HS-27A (cell line): ENCODE measurements around the gene MYT1.
"Not testable (repeated sequence)": the region's sequence is repeated elsewhere in the genome, so short reads cannot be mapped to it uniquely, and the experiment has no call there.

Source experiments
- DNase-seq: peaks from one replicate; pipeline ENCODE4 v3.0.0-alpha.2; 2012; ENCODE audit warnings: low read depth, missing footprints

The MYT1 gene

DNA sequence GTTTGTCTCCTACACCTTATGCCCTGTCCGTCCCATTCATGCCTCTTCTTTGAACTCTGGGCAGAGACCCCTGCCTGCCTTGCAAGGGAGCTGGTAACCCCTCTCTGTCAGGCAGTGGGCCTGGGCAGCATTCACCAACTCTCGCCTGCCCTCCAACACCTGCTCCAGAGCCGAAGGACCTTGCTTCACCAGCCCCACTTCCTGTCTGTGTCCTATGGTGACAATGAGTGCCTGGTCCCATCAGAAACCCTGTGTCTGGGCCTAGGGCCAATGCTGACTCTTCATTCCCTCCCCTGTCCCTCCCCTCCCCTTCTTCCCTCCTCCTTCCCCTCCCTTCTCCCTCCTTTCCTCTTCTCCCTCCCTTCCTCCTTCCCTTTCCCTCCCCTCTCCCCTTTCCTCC, 68.5 kb downstream of the MYT1 start:
- no peak for DNase-seq

DNA sequence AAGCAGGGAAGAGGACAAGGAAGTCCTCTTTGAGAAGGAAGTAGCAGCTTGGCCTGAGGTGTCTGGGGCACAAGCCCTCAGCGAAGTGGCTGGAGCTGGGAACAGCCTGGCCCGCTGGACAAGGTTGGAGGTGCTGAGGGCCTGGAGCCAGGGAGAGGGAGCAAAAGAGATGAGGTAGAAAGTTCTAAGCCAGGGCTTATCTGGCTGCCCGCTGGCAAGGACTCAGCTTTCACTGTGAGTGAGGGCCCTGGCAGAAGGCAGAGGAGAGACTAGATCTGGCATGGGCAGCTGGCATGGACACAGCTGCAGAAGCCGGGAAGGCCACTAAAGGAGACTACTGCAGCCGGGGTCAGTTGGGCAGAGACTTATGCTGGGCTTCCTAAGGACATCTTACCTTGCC, 69.5 kb downstream of the MYT1 start:
- no peak for DNase-seq

DNA sequence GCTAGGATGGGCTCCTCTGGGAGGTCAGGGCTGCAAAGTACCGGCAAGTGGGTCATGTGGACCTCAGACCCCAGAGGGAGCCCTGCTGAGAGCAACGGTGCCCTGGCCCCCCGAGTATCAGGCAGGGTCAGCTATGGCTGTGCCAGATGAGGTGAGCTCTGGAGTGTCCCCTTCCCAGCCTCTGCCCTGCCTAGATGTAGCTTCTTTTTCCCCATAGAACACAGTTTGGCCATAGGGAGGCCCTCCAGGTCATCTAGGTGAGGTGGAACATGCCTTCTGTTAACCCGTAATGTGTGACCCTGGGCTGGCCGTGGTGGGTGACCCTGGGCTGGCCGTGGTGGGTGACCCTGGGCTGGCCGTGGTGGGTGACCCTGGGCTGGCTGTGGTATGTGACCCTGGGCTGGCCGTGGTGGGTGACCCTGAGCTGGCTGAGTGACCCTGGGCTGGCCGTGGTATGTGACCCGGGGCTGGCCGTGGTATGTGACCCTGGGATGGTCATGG, 70.1 kb downstream of the MYT1 start:
- DNase-seq = no peak

DNA sequence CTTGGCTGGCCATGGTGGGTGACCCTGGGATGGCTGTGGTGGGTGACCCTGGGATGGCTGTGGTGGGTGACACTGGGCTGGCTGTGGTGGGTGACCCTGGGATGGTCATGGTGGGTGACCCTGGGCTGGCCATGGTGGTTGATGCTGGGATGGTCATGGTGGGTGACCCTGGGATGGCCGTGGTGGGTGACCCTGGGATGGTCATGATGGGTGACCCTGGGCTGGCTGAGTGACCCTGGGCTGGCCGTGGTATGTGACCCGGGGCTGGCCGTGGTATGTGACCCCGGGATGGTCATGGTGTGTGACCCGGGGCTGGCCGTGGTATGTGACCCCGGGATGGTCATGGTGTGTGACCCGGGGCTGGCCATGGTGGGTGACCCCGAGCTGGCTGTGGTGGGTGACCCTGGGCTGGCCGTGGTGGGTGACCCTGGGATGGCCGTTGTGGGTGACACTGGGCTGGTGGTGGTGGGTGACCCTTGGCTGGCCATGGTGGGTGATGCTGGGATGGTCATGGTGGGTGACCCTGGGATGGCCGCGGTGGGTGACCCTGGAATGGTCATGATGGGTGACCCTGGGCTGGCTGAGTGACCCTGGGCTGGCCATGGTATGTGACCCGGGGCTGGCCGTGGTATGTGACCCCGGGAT, 70.8 kb downstream of the MYT1 start:
- DNase-seq = not testable (repeated sequence)

DNA sequence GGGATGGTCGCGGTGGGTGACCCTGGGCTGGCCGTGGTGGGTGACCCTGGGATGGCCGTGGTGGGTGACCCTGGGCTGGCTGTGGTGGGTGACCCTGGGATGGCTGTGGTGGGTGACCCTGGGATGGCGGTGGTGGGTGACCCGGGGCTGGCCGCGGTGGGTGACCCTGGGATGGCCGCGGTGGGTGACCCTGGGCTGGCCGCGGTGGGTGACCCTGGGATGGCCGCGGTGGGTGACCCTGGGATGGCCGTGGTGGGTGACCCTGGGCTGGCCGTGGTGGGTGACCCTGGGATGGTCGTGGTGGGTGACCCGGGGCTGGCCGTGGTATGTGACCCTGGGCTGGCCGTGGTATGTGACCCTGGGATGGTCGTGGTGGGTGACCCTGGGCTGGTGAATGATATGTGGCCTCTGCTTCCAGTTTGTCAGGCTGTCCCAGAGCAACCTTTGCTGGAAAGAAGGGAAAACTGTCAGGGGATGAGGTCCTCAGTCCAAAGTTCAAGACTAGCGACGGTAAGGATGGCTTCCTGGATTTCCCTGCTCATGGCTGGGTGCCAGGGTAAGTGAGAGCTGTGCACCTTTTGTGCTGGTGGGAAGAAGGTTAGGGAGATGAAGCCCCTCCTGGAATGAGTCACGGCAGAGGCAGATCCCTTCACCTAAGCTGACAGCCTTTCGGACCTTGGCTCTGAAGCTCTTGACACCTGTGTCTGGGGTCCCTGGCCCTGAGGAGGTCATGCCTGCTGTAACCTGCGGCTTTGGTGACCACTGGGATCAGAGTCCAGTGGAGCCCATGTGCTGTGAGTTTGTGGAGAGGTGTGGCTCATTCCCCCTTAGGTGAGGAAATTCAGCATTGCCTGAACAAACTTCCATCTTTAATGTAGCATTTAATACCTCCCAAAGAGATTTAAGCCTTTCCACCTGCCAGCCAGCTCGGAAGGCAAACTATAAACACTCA, 72.2 kb downstream of the MYT1 start:
- no peak for DNase-seq

DNA sequence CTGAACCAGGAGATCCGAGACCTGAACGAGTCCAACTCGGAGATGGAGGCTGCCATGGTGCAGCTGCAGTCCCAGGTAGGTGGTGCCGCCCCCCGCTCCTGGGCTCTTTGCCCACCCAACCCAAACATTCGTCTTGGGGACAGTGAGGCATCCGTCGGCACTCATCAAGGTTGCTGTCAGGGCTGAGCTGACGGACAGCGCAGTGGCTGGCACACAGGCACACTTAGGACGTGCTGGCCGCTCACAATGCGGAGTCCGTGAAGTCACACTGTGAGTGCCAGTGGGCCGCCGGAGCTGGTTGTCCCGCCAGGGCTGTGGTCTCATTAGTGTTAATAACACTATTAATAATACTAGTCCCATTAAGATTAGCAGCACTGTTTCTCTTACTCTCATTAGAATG, 73.1 kb downstream of the MYT1 start:
- no peak for DNase-seq

DNA sequence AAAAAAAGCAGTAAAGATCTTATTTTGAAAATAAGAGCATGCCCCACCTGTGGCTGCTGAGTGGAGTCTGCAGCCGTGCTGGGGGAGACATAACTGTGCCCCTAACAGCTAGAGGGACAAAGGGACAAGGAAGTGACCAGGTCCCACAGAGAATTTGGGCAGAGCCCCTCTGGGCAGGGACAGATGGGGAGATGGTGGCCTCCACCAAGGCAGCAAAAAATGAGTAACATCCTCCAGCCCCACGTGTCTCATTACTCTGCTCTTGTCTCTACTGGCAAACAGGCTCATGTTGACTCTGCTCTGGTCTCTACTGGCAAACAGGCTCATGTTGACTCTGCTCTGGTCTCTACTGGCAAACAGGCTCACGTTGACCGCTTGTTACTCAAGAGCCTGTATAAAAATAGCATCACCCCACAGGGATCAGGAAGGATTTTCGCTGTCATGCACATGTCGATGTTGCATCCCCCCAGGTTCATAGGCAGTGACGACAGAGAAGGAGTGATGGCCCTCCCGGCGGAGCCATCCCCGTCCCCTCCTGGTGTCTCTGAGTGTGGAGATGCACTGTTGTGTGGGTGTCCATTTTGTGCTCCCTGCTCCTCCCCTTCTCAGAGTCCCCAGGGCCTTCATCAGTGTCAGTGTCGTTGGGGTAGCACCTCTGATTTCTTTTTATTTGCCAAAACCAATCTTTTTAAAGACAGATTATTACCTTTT, 74.0 kb downstream of the MYT1 start:
- DNase-seq = no peak

DNA sequence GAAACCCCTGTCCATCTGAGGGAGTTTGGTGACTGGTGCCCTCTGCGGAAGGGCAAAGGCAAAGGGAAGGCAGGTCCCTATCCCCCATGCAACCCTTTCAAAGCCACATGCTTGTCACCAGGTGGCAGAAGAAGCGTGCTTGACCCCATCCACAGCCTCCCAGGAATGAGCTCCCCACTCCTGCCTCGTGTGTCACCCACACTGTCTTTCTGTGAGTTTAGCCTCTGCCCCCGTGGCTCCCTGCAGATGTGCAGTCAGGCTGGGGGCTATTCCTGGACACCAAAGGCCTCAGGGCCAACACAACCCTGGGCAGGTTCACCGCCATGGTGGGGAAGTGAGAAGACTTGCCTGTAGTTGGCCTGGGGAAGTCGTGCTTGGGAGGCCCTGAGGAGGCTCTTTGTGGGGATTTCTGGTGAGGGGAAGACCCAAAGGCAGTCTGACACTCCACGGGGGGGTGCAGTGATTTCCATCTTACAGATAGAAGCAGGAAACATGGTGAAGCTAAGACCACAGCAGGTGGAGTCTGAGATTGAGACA, 74.7 kb downstream of the MYT1 start:
- DNase-seq = no peak

DNA sequence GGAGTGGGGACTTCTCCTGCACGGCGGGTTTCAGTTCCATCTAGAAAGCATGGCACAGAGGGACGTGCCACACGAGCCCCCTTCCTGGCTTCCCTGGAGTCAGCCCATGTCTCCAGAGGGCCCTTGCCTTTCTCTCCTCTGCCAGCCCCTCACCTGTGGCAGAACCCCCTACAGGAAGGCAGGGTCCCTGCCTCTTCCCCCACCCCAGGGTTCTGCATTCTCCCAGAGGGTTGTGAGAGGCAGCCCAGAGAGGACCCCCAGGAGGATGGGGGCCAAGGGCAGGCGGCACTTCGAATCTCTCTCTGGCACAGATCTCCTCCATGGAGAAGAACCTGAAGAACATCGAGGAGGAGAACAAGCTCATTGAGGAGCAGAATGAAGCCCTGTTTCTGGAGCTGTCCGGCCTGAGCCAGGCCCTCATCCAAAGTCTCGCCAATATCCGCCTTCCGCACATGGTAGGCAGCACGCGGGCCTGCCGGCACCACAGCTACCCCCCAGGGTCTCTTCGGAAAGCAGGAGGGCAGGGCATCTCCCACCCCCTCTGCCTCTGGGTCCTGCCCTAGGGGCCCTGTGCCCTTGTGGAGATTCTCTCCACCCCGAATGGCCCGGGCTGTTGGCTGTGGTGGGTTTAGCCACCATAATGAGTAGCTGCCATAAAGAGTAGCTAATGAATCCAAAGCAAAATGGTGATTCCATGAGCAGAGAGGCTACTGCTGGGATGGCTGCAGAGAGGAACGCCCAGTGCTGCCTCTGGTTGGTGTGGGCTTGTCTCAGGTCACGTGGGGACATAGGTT, 75.4 kb downstream of the MYT1 start:
- no peak for DNase-seq

DNA sequence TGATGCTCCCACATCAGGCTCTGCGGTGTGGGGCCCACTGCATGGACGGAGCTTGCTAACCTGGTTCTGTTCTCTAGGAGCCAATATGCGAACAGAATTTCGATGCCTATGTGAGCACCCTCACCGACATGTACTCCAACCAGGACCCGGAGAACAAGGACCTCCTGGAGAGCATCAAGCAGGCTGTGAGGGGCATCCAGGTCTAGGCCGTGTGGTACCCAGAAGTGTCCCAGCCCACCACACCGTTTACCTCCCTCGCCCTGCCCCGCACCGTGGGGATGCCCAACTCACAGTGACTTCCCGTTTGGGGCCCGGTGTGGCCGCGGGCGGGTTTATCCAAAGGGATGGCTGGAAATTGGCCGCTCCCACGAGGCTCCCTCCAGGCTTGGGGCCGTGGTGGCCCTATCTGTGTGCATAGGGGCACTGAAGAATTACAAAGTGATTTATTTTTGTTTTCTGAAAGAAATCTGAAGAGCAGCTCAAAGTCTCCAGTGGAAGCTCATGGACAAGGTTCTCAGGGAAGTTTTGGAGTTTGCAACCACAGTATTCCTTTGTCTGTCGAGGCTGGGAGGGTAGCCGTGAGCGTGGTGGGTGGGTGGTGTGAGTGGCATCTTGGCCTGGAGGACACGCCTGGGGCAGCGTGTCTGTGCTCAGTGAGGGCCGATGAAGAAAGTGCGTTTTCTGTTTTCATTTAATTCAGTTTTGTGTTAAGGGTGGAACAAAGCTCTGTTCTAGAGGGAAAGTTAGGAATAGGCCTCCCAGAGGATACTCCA, 76.2 kb downstream of the MYT1 start:
- no peak for DNase-seq

DNA sequence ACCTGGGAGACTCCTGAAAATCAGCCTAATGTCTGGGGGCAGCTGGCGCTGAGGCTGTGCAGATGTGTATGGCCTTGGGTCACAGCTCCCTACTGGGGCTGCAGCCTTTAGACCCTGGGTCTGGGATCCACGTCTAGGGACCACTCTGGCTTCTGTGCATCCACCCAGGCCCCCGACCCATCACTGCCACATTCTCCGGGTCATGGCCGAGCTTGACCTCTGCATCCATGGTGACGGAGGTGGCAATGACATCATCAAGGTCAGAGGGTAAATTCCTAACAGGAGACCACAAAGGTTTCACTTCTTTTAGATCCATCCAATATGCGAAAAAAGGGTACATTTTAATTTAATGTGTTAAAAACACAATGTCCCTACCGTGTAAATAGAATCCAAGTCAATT, 76.8 kb downstream of the MYT1 start:
- DNase-seq = no peak

DNA sequence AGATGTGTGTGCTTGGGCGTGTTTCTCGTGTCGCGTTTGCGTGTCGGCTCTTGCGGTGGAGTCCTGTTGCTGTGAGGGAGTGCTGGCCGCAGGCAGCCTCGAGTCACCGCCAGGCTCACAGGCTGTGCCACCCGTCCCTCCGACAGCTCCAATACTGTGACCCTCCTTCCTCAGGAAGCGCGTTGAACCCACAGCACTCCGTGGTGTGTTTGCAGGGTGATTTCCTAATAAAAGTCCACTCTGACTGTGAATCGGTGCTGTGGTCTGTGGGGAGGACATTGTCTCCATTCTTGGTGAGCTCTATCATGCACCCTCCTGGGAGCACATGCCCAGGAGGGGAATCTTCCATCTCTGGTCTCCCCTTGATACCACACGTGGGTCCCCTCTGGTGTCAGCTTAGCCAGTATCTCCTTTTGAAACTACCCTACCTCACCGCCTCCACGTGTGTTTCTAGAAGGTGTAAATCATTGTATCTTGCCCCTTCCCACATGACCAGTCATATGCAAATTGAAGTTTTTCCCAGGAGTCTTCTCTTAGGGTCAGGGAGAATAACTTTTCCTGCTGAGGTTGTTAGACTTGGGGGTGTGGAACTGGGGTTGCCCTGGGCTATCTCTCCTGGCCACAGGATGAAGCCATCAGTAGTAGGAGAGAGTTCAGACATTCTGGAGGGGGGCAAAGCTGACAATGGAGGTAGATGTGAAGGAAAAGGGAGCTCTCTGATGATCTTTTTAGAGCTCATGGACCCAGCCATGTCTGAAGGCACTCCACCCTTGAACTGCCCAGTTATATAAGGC, 77.9 kb downstream of the MYT1 start:
- no peak for DNase-seq

DNA sequence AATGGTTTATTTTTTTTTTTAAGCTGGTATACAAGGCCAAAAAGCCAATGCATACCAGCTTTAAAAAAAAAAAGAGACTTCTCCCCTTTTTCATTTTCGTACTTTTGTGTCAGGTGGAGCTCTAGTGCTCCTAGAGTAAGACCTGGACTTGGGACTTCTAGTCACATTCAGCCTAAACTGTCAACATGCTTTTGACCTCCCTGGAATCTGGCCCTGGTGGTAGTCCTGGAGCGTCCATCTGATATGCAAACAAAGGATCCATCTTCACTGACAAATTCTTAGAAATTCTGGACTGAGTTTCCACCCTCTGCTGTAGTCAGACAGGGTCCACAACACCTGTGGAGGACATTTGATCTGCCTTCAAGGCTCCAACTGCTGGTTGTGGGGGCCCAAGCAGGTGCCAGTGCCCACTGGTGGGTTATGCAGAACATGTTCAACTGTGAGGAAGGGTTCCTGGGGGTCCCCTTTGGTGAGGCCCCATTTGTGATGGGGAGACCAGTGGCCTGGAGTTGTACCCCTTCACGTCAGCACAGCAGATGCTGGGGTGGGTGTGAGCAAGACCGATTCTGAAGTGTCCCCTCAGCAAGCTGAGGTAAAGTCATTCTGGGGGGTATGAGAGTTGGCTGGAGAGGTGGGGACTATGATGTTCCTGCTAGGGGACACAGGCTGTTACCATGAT, 78.7 kb downstream of the MYT1 start:
- no peak for DNase-seq

DNA sequence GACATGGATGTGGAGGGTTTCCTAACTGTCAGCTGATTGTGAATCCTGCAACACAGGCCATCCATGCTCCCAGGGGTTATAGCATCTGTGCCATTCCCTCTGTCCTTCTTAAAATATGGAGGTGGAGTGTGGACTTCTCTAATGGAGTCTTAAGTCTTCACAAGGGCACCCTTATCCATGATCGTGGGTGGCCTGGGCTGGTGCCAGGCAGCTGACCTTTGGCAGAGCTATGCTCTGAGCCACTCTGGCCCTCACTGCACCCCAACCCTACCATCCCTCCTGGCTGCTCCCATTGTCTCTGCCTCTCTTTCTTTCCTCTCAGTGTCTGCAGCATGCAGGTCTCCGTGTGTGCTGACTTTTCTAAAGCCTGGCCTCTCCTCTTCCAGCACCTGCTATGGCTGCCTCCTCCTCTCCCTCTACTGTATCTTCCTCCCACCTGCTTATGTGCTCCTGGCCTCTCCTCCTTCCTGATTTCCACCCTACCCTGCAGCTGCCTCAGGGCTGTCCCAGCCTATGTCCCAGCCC, 80.1 kb downstream of the MYT1 start:
- no peak for DNase-seq

DNA sequence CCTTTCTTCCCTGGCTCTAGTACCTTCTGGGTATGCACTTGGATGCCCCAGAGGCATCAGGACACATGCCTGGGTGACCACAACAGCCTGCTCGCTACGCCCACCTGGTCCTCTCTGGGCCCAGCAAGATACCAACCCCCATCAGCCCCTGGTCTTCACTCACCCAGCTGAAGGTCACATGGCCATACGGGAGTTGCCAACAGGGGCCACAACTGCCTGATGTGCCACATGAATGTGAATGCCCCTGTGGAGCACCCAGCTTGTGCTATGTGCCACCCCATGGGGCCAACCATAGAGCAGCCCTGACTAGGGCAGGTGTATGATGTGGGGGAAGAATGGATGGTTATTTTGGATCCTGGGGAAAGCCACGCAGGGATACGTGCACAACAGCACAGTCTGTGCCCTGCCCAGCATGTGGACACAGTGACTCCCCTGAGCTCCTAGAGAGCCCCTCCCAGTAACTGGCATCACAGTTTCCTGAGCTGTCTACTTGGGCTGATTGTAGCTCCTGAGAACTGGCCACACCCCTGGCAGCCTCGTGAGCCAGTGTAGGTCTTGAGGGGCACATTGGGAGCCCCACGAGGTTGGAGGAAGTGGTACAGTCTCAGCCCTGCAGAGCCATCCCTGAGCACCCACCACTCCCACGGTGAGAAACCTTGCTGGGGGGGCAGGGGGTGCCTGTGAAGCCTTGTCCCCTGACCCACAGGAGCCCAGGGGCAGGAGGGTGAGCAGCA, 80.8 kb downstream of the MYT1 start:
- DNase-seq = no peak

DNA sequence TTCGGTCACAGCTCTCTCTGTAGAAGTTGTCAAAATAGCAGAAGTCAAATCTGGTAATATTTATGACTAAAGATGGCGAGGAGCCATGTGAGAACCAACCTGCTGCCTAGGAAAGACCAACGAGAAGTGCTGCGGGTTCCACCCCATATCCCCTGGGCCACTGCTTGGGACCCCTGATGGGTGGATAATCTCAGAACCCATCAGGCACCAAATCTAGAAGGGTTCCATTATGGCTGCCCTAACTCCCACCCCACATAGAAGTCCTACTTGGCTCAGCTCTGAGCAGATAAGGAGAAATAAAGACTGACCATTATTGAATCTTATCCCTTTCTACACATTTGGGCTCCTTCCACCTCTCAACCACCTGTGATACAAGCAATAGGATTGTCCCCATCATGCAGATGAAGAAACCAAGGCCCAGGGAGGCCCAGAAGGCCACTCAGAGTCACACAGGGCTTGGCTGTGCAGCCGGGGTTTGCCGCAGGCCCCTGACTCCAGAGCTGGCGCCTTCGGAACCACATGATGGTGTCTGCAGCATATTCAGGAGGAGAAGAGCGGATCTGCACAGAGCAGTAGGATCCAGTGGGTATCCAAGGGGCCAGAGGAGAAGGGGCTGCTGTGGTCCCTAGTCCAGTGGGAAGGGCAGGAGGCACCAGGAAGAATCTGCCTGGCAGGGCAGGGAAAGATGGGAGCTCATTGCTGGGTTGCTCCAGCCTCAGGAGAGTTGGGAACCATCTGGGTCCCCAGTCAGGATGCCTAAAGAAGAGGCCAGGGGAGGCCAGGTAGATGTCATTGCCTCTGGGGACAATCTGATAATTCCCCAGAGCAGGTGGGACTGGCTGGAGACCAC, 81.7 kb downstream of the MYT1 start:
- DNase-seq = no peak

DNA sequence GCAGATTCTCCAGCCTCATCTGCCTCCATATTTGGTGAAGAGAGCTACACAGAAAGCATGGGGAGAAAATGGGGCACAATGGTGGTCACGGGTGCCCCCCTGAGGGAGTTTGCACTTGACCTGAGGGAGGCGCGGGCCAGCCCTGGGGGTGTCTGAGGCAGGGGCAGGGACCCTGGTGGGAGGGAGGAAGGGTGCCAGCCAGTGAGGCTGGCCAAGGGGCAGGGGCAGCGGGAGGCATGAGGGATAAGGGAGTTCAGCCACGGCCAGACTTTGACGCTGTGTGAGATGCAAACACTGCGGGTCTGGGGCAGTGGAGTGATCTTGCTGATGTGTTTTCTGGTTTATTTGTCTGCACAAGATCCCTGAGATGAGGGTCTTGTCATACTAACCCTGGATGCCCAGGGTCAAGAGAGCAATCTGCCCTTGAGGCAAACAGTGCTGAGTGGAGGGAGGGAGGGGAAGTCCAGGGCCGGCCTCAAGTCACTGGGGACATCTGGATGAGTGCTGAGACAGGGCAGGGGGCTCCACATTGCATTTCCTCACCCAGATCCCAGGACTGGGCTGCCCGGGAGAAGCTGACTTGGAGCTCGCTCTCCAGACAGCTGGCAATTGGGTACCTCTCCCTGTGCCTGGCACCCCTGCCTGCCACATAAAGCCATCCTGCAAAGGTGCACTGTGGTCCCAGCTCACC, 82.5 kb downstream of the MYT1 start:
- no peak for DNase-seq
